ENCODE results near the gene DCAF7. TPM values are rescaled to one million over a fixed set of nuclear protein-coding genes. Genes with fewer than 3 reads are reported as not detected.

DCAF7 gene
- total RNA-seq, 4 donors from 2014 or later, result 17.9 to 32.8 (median 23.9) TPM

- no peak for TF ChIP-seq CTCF (IDR thresholded peaks at IDR 0.05; ENCODE audit: low read depth)
Observed at GRCh38 chr17:63578769-63579111, 28.5 kb downstream of the DCAF7 start.

- TF ChIP-seq CTCF (IDR thresholded peaks at IDR 0.05; ENCODE audit: low read depth), result no peak
Observed at GRCh38 chr17:63579633-63580032, 29.4 kb downstream of the DCAF7 start.

GRCh38 chr17:63587770-63588169, 37.5 kb downstream of the DCAF7 start:
- no peak for TF ChIP-seq CTCF (IDR thresholded peaks at IDR 0.05; ENCODE audit: low read depth)

GRCh38 chr17:63588797-63589196, 38.5 kb downstream of the DCAF7 start:
- TF ChIP-seq CTCF (IDR thresholded peaks at IDR 0.05; ENCODE audit: low read depth), result no peak

GRCh38 chr17:63589646-63590045, 39.4 kb downstream of the DCAF7 start:
- no peak for TF ChIP-seq CTCF (IDR thresholded peaks at IDR 0.05; ENCODE audit: low read depth)

- TF ChIP-seq CTCF (IDR thresholded peaks at IDR 0.05; ENCODE audit: low read depth), result no peak
Observed at GRCh38 chr17:63592797-63593196, 42.5 kb downstream of the DCAF7 start.

- no peak for TF ChIP-seq CTCF (IDR thresholded peaks at IDR 0.05; ENCODE audit: low read depth)
Observed at GRCh38 chr17:63595132-63595531, 44.9 kb downstream of the DCAF7 start.
